Medulla oblongata (tissue), 1 donor: ENCODE results near the gene ATP6V0C.

Source experiments
- DNase-seq: peaks from one replicate; pipeline ENCODE4 v3.0.0-alpha.2; 2015; ENCODE audit errors: extremely low spot score

ATP6V0C gene

GRCh38 chr16:2490190-2491105, 23.3 kb upstream of the ATP6V0C start:
- no peak for DNase-seq

GRCh38 chr16:2492292-2492691, 21.5 kb upstream of the ATP6V0C start:
- no peak for DNase-seq

- no peak for DNase-seq
These were observed 20.1 kb upstream of the ATP6V0C start for GRCh38 chr16:2493605-2494004.

GRCh38 chr16:2494616-2495015, 19.1 kb upstream of the ATP6V0C start:
- DNase-seq, result no peak

GRCh38 chr16:2495041-2495440, 18.7 kb upstream of the ATP6V0C start:
- no peak for DNase-seq

- no peak for DNase-seq
These were observed 17.3 kb upstream of the ATP6V0C start for GRCh38 chr16:2496223-2497115.

GRCh38 chr16:2497116-2497630, 16.6 kb upstream of the ATP6V0C start:
- no peak for DNase-seq

GRCh38 chr16:2497695-2498484, 15.9 kb upstream of the ATP6V0C start:
- DNase-seq, result no peak

- no peak for DNase-seq
These were observed 15.1 kb upstream of the ATP6V0C start for GRCh38 chr16:2498531-2499253.

- DNase-seq, result no peak
These were observed 14.3 kb upstream of the ATP6V0C start for GRCh38 chr16:2499454-2499853.

- no peak for DNase-seq
These were observed 13.8 kb upstream of the ATP6V0C start for GRCh38 chr16:2499890-2500429.

- DNase-seq, result no peak
These were observed 13.3 kb upstream of the ATP6V0C start for GRCh38 chr16:2500430-2500917.

GRCh38 chr16:2500918-2501750, 12.6 kb upstream of the ATP6V0C start:
- DNase-seq, result peak; percentile 88

GRCh38 chr16:2501946-2502895, 11.5 kb upstream of the ATP6V0C start:
- DNase-seq, result no peak

- DNase-seq, result no peak
These were observed 8.1 kb upstream of the ATP6V0C start for GRCh38 chr16:2505695-2506094.

GRCh38 chr16:2507052-2507659, 6.6 kb upstream of the ATP6V0C start:
- peak; percentile 67 for DNase-seq

GRCh38 chr16:2507665-2508064, 6.1 kb upstream of the ATP6V0C start:
- DNase-seq, result peak; percentile 38
